NCI-H774 (cell line): ENCODE data around the gene EXO5.
A peak's percentile ranks its signal among the peaks of the same experiment; 100 is the strongest.
"Not testable (repeated sequence)": the region's sequence is repeated elsewhere in the genome, so short reads cannot be mapped to it uniquely, and the experiment has no call there.

Experiments
- DNase-seq: peaks from one replicate; lab custom pipeline; 2025; lab: John Stamatoyannopoulos, UW

EXO5 gene

GRCh38 chr1:40508375-40509341 lies at the start of gene EXO5:
EXO5 (plus strand) TSS chr1:40508767; CDS start chr1:40514545, 5,778 bp downstream.
- DNase-seq = peak; percentile 93

- no peak for DNase-seq
Observed at GRCh38 chr1:40462956-40463590, 45.5 kb upstream of the EXO5 start.

GRCh38 chr1:40469327-40469726 lies 39.2 kb upstream of the EXO5 start:
- no peak for DNase-seq

GRCh38 chr1:40475268-40475667 lies 33.3 kb upstream of the EXO5 start:
- no peak for DNase-seq

GRCh38 chr1:40476924-40477677 lies 31.5 kb upstream of the EXO5 start, which contains the start of gene ZFP69:
ZFP69 (plus strand) TSS chr1:40477290; CDS start chr1:40479362, 2,072 bp downstream.
- peak; percentile 95 for DNase-seq

GRCh38 chr1:40477678-40478053 lies 30.9 kb upstream of the EXO5 start:
- DNase-seq = no peak

- no peak for DNase-seq
Observed at GRCh38 chr1:40478276-40478675, 30.3 kb upstream of the EXO5 start.

GRCh38 chr1:40479156-40479555 lies 29.4 kb upstream of the EXO5 start:
- no peak for DNase-seq

- no peak for DNase-seq
Observed at GRCh38 chr1:40495315-40495903, 13.2 kb upstream of the EXO5 start.

GRCh38 chr1:40502651-40503050 lies 5.9 kb upstream of the EXO5 start:
- DNase-seq = not testable (repeated sequence)

- DNase-seq = no peak
Observed at GRCh38 chr1:40507973-40508372, 594 bp upstream of the EXO5 start.

- DNase-seq = no peak
Observed at GRCh38 chr1:40519517-40519916, 10.9 kb downstream of the EXO5 start.

GRCh38 chr1:40530735-40531380 lies 22.3 kb downstream of the EXO5 start:
- peak; percentile 41 for DNase-seq

GRCh38 chr1:40531381-40532061 lies 23.0 kb downstream of the EXO5 start, which contains the start of gene ZNF684:
ZNF684 (plus strand) TSS chr1:40531637; CDS start chr1:40533167, 1,530 bp downstream.
- peak; percentile 98 for DNase-seq

- DNase-seq = no peak
Observed at GRCh38 chr1:40532062-40532389, 23.5 kb downstream of the EXO5 start.

- DNase-seq = peak; percentile 55
Observed at GRCh38 chr1:40532844-40533424, 24.4 kb downstream of the EXO5 start.

GRCh38 chr1:40534589-40534988 lies 26.0 kb downstream of the EXO5 start:
- no peak for DNase-seq

- no peak for DNase-seq
Observed at GRCh38 chr1:40535732-40536131, 27.2 kb downstream of the EXO5 start.

- DNase-seq = no peak
Observed at GRCh38 chr1:40539338-40539737, 30.8 kb downstream of the EXO5 start.

- no peak for DNase-seq
Observed at GRCh38 chr1:40546957-40547356, 38.4 kb downstream of the EXO5 start.
